GM18873 (cell line): Measurements from ENCODE around the gene ZSCAN4.

Experiments
- ATAC-seq: cut with Tn5 transposase; IDR thresholded peaks from one replicate; pipeline ENCODE4 v1.9.1; 2021; ENCODE audit warnings: mild to moderate bottlenecking, moderate library complexity, moderate number of reproducible peaks; ENCODE audit not compliant: unreplicated experiment, low FRiP score

Gene ZSCAN4

GRCh38 chr19:57672466-57672865 is 3.7 kb downstream of the ZSCAN4 start:
- no peak for ATAC-seq

GRCh38 chr19:57675881-57676280 is 7.1 kb downstream of the ZSCAN4 start:
- no peak for ATAC-seq

- ATAC-seq: no peak
These were observed 13.6 kb downstream of the ZSCAN4 start for GRCh38 chr19:57682226-57682766.

- ATAC-seq: no peak
These were observed 18.0 kb downstream of the ZSCAN4 start for GRCh38 chr19:57686727-57687126.

GRCh38 chr19:57687363-57688010 is 18.8 kb downstream of the ZSCAN4 start:
- ATAC-seq: no peak

GRCh38 chr19:57688011-57688763 is 19.5 kb downstream of the ZSCAN4 start:
- ATAC-seq: no peak

- ATAC-seq: no peak
These were observed 21.0 kb downstream of the ZSCAN4 start for GRCh38 chr19:57689750-57690149.

GRCh38 chr19:57701625-57702024 is 32.9 kb downstream of the ZSCAN4 start:
- ATAC-seq: no peak

- ATAC-seq: no peak
These were observed 37.6 kb downstream of the ZSCAN4 start for GRCh38 chr19:57706346-57706745.

GRCh38 chr19:57708641-57709361 is 40.1 kb downstream of the ZSCAN4 start, which contains the start of gene ZNF154:
TSS of gene ZNF154 (minus strand) at chr19:57709204. CDS start at chr19:57708971, 233 bp downstream.
- ATAC-seq: no peak

GRCh38 chr19:57709616-57710015 is 40.9 kb downstream of the ZSCAN4 start:
- no peak for ATAC-seq

GRCh38 chr19:57712222-57712621 is 43.5 kb downstream of the ZSCAN4 start:
- no peak for ATAC-seq

GRCh38 chr19:57719424-57719823 is 50.7 kb downstream of the ZSCAN4 start:
- no peak for ATAC-seq

- no peak for ATAC-seq
These were observed 51.3 kb downstream of the ZSCAN4 start for GRCh38 chr19:57719901-57720519.

GRCh38 chr19:57720878-57721277 is 52.1 kb downstream of the ZSCAN4 start:
- ATAC-seq: no peak
